Left renal pelvis (tissue), 4 donors: Measurements from ENCODE around the gene TMEM174. TPM values are rescaled to one million over a fixed set of nuclear protein-coding genes. Genes with fewer than 3 reads are reported as not detected.
"Not testable (repeated sequence)": the region's sequence is repeated elsewhere in the genome, so short reads cannot be mapped to it uniquely, and the experiment has no call there.

ENCODE experiments used
- DNase-seq, 4 donors: peaks; one replicate each; pipeline ENCODE4 v3.0.0-alpha.2; 2013; ENCODE audit warnings: low read depth in 4 of 4, low spot score in 3 of 4
- polyA plus RNA-seq, 4 donors: library from polyadenylated mRNA; unstranded; fragments of 120-200 nt; gene quantifications; one replicate each; pipeline ENCODE4 v1.2.1, GENCODE V29; 2013; ENCODE audit not compliant: insufficient read length in 4 of 4

Gene TMEM174
- polyA plus RNA-seq, 4 donors, result 0.34 to 22.5 (median 13.7) TPM

DNA sequence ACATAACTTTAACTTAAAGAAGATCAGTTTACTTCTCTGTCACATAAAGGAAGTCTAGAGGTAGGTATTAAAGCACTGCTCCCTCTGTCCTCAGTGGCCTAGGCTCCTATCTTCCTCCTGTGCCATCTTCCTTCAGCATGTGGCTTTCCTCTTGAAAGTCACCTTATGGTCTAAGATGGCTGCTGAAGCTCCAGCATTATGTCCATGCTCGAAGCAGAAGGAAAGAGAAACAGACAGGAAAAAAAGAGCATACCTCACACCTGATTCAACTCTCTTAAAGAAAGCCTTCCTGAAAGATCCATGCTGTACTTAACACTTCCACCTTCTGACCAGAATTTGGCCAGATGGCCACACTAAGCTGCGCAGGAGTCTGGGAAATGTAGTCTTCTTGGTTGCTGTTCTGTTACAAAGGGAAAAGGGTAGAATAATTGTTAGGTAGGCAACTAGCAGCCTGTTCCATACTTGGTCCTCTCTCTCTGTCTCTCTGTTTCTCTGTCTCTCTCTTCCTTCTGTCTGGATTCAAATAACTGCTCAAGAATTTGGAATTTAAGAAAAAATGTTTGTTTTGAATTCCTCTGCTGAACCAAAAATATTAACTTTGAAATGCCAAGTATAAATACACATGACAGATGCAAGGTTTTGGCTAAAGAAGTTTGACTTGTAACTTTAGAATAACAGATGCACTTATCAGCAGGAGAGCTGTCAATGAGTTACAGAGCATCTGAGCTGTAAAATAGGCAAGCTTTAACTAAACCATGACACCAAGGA, 16.0 kb downstream of the TMEM174 start:
- DNase-seq, result no peak

GRCh38 chr5:73189871-73190376, 16.9 kb downstream of the TMEM174 start:
- DNase-seq, result no peak

GRCh38 chr5:73192370-73192769, 19.4 kb downstream of the TMEM174 start:
- no peak for DNase-seq

GRCh38 chr5:73193592-73193991, 20.6 kb downstream of the TMEM174 start:
- DNase-seq, result no peak

GRCh38 chr5:73196201-73196600, 23.2 kb downstream of the TMEM174 start:
- no peak for DNase-seq

DNA sequence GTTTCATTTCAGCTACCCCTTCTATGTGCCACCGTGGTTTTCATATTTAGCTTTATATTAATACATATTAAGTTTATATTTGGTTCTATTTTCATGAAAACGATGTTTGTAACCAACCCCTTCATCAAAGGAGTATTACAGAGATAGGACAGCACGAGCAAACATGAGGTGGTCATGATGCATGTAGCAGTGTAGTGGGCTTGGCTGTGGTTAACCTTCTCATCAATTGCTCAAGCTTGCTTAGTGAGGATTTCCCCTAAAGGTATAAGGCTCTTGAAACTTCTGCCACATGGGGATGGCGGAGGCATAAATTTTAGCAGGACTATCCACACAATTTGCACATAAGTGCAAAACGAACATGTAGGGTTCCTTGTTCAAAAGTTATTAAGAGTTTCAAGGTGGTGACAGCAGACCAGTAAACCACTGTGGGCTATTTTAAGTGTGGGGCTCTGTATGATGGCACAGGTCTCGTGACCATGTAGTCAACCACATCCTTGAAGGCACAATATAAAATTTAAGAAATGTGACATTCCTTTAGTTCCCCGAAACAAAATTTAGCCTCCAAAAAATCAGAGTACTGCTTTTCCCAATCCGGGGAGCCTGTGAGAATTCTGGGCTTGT, 24.8 kb downstream of the TMEM174 start:
- no peak for DNase-seq

- no peak for DNase-seq
Observed at GRCh38 chr5:73198833-73199592, 26.0 kb downstream of the TMEM174 start.

- DNase-seq, result no peak
Observed at GRCh38 chr5:73199671-73200070, 26.7 kb downstream of the TMEM174 start.

DNA sequence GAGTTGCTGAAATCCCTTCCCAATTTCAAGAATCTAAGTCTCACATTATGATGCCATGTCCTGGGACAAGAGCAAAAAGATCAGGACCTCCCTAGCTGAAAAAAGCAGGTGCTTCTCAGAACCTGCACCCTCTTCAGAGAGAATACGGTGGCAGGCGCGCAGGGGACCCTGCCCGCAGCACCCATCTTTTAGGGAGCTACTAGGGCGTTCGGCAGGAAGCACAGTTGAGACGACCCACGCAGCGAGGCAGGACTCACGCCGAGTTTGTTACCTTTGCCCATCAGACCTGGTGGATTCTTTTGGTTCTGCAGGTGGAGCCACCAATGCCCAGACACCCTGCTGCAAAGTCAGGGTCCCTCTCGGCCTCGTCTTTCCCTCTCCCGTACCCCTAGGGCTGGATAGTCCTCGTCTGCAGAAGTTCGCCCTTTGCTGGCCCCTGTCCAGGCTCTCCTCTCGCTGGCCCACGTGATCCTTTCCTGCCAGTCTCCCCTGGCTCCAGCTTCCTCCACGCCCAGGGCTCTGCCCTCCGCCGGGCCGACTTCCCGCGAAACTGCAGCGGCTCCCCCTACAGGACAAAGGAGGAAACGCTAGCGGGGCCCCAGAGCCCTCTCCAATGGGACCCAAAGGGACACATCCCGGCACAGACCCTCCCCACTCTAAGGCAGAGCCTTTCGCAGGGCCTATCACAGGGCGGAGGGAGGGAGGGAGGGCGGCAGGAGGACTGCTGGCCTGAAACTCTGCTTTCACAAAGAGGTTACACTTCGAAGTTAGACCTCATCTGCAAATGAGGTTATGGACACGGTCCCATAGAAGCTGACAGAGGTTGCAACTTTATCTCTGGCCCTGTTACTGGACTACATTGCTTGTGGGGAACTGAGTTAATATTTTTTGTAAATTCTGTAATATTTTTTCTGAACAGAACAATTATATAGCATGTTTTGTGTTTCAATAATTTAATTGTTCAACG, 28.8 kb downstream of the TMEM174 start:
- DNase-seq, result peak in 1 of 4 donors; percentile 52

GRCh38 chr5:73204332-73204731, 31.3 kb downstream of the TMEM174 start:
- DNase-seq, result no peak

- DNase-seq, result no peak
Observed at GRCh38 chr5:73204733-73205132, 31.7 kb downstream of the TMEM174 start.

GRCh38 chr5:73205305-73205704, 32.3 kb downstream of the TMEM174 start:
- no peak for DNase-seq

DNA sequence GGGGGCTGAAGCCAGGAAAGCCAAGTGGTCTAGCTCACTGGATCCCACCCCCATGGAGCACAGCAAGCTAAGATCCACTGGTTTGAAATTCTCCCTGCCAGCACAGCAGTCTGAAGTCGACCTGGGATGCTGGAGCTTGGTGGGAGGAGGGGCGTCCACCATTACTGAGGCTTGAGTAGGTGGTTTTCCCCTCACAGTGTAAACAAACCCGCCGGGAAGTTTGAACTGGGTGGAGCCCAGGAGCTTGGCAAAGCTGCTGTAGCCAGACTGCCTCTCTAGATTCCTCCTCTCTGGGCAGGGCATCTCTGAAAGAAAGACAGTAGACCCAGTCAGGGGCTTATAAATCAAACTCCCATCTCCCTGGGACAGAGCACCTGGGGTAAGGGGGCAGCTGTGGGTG, 34.2 kb downstream of the TMEM174 start:
- DNase-seq, result not testable (repeated sequence)

DNA sequence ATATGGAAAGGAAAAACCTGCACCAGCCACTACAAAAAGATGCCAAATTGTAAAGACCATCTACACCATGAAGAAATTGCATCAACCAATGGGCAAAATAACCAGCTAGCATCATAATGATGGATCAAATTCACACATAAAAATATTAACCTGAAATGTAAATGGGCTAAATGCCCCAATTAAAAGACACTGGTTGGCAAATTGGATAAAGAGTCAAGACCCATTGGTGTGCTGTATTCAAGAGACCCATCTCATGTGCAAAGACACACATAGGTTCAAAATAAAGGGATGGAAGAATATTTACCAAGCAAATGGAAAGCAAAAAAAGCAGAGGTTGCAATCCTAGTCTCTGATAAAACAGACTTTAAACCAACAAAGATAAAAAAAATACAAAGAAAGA, 36.1 kb downstream of the TMEM174 start:
- DNase-seq, result not testable (repeated sequence)

- DNase-seq, result not testable (repeated sequence)
Observed at GRCh38 chr5:73212693-73213092, 39.7 kb downstream of the TMEM174 start.

GRCh38 chr5:73213566-73213998, 40.6 kb downstream of the TMEM174 start:
- no peak for DNase-seq

- no peak for DNase-seq
Observed at GRCh38 chr5:73214306-73214705, 41.3 kb downstream of the TMEM174 start.

DNA sequence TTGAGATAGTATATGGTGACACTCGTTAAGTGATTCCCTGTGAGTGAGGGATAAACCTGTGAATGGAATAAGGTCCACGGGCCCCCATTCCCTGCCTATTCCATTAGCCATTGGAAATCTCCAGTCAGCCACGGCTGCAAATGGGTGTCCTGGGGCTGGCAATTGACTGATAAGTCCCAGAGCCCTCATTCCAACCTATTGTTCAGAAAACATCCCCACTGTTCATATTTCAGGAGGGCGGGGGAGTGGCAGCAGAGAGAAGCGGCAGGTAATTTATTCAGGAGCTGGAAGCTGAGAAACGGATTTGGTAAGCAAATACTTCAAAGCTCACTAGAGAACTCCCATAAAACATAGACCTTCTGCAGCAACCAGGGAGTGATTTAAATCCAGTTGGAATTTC, 42.0 kb downstream of the TMEM174 start:
- no peak for DNase-seq

DNA sequence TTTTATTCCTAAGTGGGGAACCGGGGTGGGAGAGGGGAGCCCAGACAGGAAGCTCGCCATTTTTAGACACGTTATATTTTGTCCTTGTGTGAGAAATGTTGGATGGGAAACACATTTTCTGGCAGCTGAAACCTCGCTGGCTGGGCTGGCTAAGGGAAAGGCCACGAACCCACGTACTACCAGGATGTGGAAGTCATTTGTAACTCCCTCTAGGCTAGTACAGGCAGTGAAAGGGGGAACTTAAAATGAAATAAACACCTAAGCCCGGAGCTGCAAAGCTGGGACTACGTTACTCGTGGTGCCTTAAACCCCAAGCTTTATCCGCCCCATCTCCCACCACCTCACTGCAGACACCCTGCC, 42.5 kb downstream of the TMEM174 start:
- DNase-seq, result no peak
